ENCODE measurements around the gene SLC25A53. TPM values are rescaled to one million over a fixed set of nuclear protein-coding genes. Genes with fewer than 3 reads are reported as not detected.

The SLC25A53 gene
- 12.0 and 12.5 TPM in 2 replicates for total RNA-seq

GRCh38 chrX:104156630-104157529 is at the start of gene SLC25A53:
Gene SLC25A53 (minus strand): TSS chrX:104157009. CDS start chrX:104105257, 51,752 bp downstream.

GRCh38 chrX:104165894-104166734 is 9.3 kb upstream of the SLC25A53 start, which contains the start of gene FAM199X:
Gene FAM199X (plus strand): TSS chrX:104166453. CDS start chrX:104166786, 333 bp downstream.

GRCh38 chrX:104112326-104112951 is 44.4 kb downstream of the SLC25A53 start, which contains the start of gene ZCCHC18:
Gene ZCCHC18 (plus strand): TSS chrX:104112523. CDS start chrX:104114112, 1,589 bp downstream.

GRCh38 chrX:104075778-104076445 is 80.9 kb downstream of the SLC25A53 start, which contains the start of gene TMSB15C:
Gene TMSB15C (minus strand): TSS chrX:104076236.

Other genes with a start within 250 kb of the SLC25A53 start
- gene TMSB15B, start 194.4 kb downstream of the SLC25A53 start, total RNA-seq: 2.0 and 5.5 TPM in 2 replicates
- not detected in 2 replicates for gene H2BW1, start 143.3 kb downstream of the SLC25A53 start, total RNA-seq
- not detected in 2 replicates for gene H2BW2, start 117.1 kb downstream of the SLC25A53 start, total RNA-seq
- gene TMSB15C, start 80.8 kb downstream of the SLC25A53 start, total RNA-seq: 3.6 and 5.3 TPM in 2 replicates
- 1.6 and 1.8 TPM in 2 replicates for gene ZCCHC18, start 44.5 kb downstream of the SLC25A53 start, total RNA-seq
- gene FAM199X, start 9.4 kb upstream of the SLC25A53 start, total RNA-seq: 26.5 and 28.7 TPM in 2 replicates
- gene ESX1, start 97.9 kb upstream of the SLC25A53 start, total RNA-seq: not detected in 2 replicates

Data from endothelial cell of coronary artery (primary cell).